A549 (cell line): Measurements from ENCODE around the gene LBP. TPM values are rescaled to one million over a fixed set of nuclear protein-coding genes. Genes with fewer than 3 reads are reported as not detected.

Experiments
- ATAC-seq, 2 experiments: fragments of 200-7000 bp in 1 of 2; fragments of >200 bp in 1 of 2; cut with Nextera tagmentation in 1 of 2; cut with Tn5 transposase in 1 of 2; 3 replicates each; pipeline versions ENCODE4 v1.8.0 to v1.9.1; 2018 to 2020; ENCODE audit warnings: mild to moderate bottlenecking in 1 of 2, moderate library complexity in 1 of 2
- CTCF ChIA-PET: fragments of 300-600 bp; sonication (Branson Sonifier 250); formaldehyde crosslinking; extraction: SDS; loops from one replicate; lab custom pipeline; 2021; ENCODE audit warnings: antibody characterized with exemption, inconsistent platforms; lab: Yijun Ruan, JAX
- POLR2A ChIA-PET: fragments of 350-600 bp; formaldehyde crosslinking; extraction: SDS; loops from one replicate; lab custom pipeline; 2021; ENCODE audit warnings: antibody characterized with exemption, inconsistent platforms; lab: Yijun Ruan, JAX
- DNase-seq, 2 experiments: peaks; one replicate each; pipeline versions ENCODE4 v3.0.0 to v3.0.0-alpha.2; 2011 to 2016; ENCODE audit warnings: low read depth in 1 of 2, low spot score in 1 of 2
- FAIRE-seq: peaks from 2 replicates; lab custom pipeline; 2011; peaks lifted over from hg19 to GRCh38; lab: Jason Lieb, UNC
- H3K27ac ChIP-seq, 2 experiments: fragments of >200 bp; sonication (Bioruptor Twin); formaldehyde crosslinking; 3 replicates each; pipeline ENCODE4 v1.5.1; 2016 to 2017
- H3K4me1 ChIP-seq: fragments of >200 bp; sonication (Bioruptor Twin); formaldehyde crosslinking; 3 replicates; pipeline ENCODE4 v1.6.1; 2016
- H3K4me2 ChIP-seq: fragments of >200 bp; sonication (Bioruptor Twin); formaldehyde crosslinking; 3 replicates; pipeline ENCODE4 v1.6.1; 2016
- H3K4me3 ChIP-seq: fragments of >200 bp; sonication (Bioruptor Twin); formaldehyde crosslinking; 3 replicates; pipeline ENCODE4 v1.5.1; 2016
- H3K9me3 ChIP-seq: fragments of >200 bp; sonication (Bioruptor Twin); formaldehyde crosslinking; 3 replicates; pipeline ENCODE4 v1.6.1; 2016
- CEBPB ChIP-seq, 2 experiments: fragments of >200 bp in 1 of 2; sonication (Bioruptor Twin) in 1 of 2; formaldehyde crosslinking in 1 of 2; IDR thresholded peaks; 2 replicates each; pipeline ENCODE4 v1.6.1; 2012 to 2016
- EP300 ChIP-seq, 2 experiments: fragments of >200 bp; sonication (Bioruptor Twin); formaldehyde crosslinking; IDR thresholded peaks; 2 replicates in 1 of 2; 3 replicates in 1 of 2; pipeline ENCODE4 v1.6.1; 2016 to 2017
- ESRRA ChIP-seq: fragments of 150-350 bp; IDR thresholded peaks from 2 replicates; pipeline ENCODE4 v1.6.1; 2014; ENCODE audit warnings: mild to moderate bottlenecking, low read length, borderline replicate concordance
- FOSL2 ChIP-seq, 2 experiments: fragments of 450-650 bp in 1 of 2; fragments of >200 bp in 1 of 2; sonication (Bioruptor Twin) in 1 of 2; formaldehyde crosslinking; IDR thresholded peaks; 2 replicates each; pipeline versions ENCODE4 v1.5.0 to v1.6.1; 2016 to 2020; ENCODE audit warnings: mild to moderate bottlenecking in 1 of 2, moderate library complexity in 1 of 2
- FOXS1 ChIP-seq: fragments of 250-450 bp; sonication (Bioruptor Pico); IDR thresholded peaks from 2 replicates; pipeline ENCODE4 v1.5.0; 2020; ENCODE audit warnings: mild to moderate bottlenecking, moderate library complexity
- HDAC2 ChIP-seq: fragments of 200-600 bp; sonication (generic); IDR thresholded peaks from 2 replicates; pipeline ENCODE4 v1.6.1; 2016
- HEYL ChIP-seq: fragments of 250-450 bp; sonication (Bioruptor Pico); IDR thresholded peaks from 2 replicates; pipeline ENCODE4 v1.8.0; 2021; ENCODE audit warnings: mild to moderate bottlenecking, moderate library complexity
- HOXB13 ChIP-seq: fragments of 250-450 bp; sonication (Bioruptor Pico); IDR thresholded peaks from 2 replicates; pipeline ENCODE4 v1.5.0; 2020; ENCODE audit warnings: low read depth, mild to moderate bottlenecking, moderate library complexity
- HOXB5 ChIP-seq: fragments of 250-450 bp; sonication (Bioruptor Pico); IDR thresholded peaks from 2 replicates; pipeline ENCODE4 v1.5.0; 2020; ENCODE audit warnings: mild to moderate bottlenecking, moderate library complexity
- JUN ChIP-seq, 2 experiments: fragments of >200 bp; sonication (Bioruptor Twin); formaldehyde crosslinking; IDR thresholded peaks; 2 replicates in 1 of 2; 3 replicates in 1 of 2; pipeline ENCODE4 v1.6.1; 2016 to 2017
- KDM1A ChIP-seq: fragments of 200-600 bp; sonication (generic); IDR thresholded peaks from 2 replicates; pipeline ENCODE4 v1.6.1; 2016; ENCODE audit warnings: low read depth, mild to moderate bottlenecking
- KDM5A ChIP-seq: fragments of 200-600 bp; sonication (generic); IDR thresholded peaks from 2 replicates; pipeline ENCODE4 v1.6.1; 2016; ENCODE audit warnings: antibody characterized with exemption, mild to moderate bottlenecking
- MYC ChIP-seq: IDR thresholded peaks from 2 replicates; pipeline ENCODE4 v1.6.1; 2012; ENCODE audit warnings: mild to moderate bottlenecking, inconsistent platforms, low read length, improper control_type of control experiment, borderline replicate concordance
- PHF8 ChIP-seq: fragments of 200-600 bp; sonication (generic); IDR thresholded peaks from 2 replicates; pipeline ENCODE4 v1.6.1; 2016; ENCODE audit warnings: low read depth, mild to moderate bottlenecking, antibody characterized with exemption, moderate library complexity, borderline replicate concordance
- POLR2A ChIP-seq: IDR thresholded peaks from 2 replicates; pipeline ENCODE4 v1.6.1; 2012; ENCODE audit warnings: mild to moderate bottlenecking, low read length
- POLR2AphosphoS2 ChIP-seq: conservative IDR thresholded peaks from 2 replicates; pipeline ENCODE4 v1.6.1; 2012; ENCODE audit warnings: low read length, improper control_type of control experiment, inconsistent platforms
- RAD21 ChIP-seq, 2 experiments: fragments of >200 bp in 1 of 2; sonication (Bioruptor Twin) in 1 of 2; formaldehyde crosslinking in 1 of 2; IDR thresholded peaks in 1 of 2; conservative IDR thresholded peaks in 1 of 2; 2 replicates in 1 of 2; 3 replicates in 1 of 2; pipeline ENCODE4 v1.6.1; 2012 to 2018; ENCODE audit warnings: inconsistent platforms in 1 of 2
- RCOR1 ChIP-seq: fragments of 150-350 bp; IDR thresholded peaks from 2 replicates; pipeline ENCODE4 v1.6.1; 2014; ENCODE audit warnings: antibody characterized with exemption, low read length, low read depth
- SREBF2 ChIP-seq: fragments of 450-650 bp; IDR thresholded peaks from 2 replicates; pipeline ENCODE4 v1.6.1; 2014; ENCODE audit warnings: mild to moderate bottlenecking, moderate library complexity
- ZC3H11A ChIP-seq: fragments of 450-650 bp; IDR thresholded peaks from 2 replicates; pipeline ENCODE4 v1.6.1; 2014; ENCODE audit warnings: antibody characterized with exemption, mild to moderate bottlenecking
- ZNF302 ChIP-seq: fragments of 250-450 bp; sonication (Bioruptor Pico); IDR thresholded peaks from 2 replicates; pipeline ENCODE4 v1.9.0; 2021; ENCODE audit warnings: inconsistent platforms, mild to moderate bottlenecking, moderate library complexity
- ZSCAN20 ChIP-seq: fragments of 250-450 bp; sonication (Bioruptor Pico); IDR thresholded peaks from 2 replicates; pipeline ENCODE4 v1.8.0; 2022; ENCODE audit warnings: mild to moderate bottlenecking, moderate library complexity
- WGBS: methylation state at CpG from one replicate; pipeline ENCODE4 v1.1.6; 2017; ENCODE audit errors: missing lambda C conversion rate; 5-methylcytosine and 5-hydroxymethylcytosine counted together
- polyA plus RNA-seq, 4 experiments: library from polyadenylated mRNA; depleted of rRNA in 3 of 4; stranded (reverse); fragments of >200 nt; fragmentation: RNase III in 1 of 4; extraction: RNeasy Plus Mini Kit Qiagen cat#74134 plus additional on column Dnase treatment in 1 of 4; gene quantifications; 2 replicates in 3 of 4; 3 replicates in 1 of 4; pipeline ENCODE4 v1.2.3, GENCODE V29; 2011 to 2017
- TF ChIP-seq, protein P1 (sequence below): fragments of >200 bp; sonication (Bioruptor Twin); formaldehyde crosslinking; IDR thresholded peaks from 3 replicates; pipeline ENCODE4 v1.6.1; 2016
- TF ChIP-seq, protein P2 (sequence below): fragments of >200 bp; sonication (Bioruptor Twin); formaldehyde crosslinking; IDR thresholded peaks from 2 replicates; pipeline ENCODE4 v1.6.1; 2016
- TF ChIP-seq, protein P3 (sequence below): fragments of 250-450 bp; sonication (Bioruptor Pico); IDR thresholded peaks from 2 replicates; pipeline ENCODE4 v1.5.0; 2021; ENCODE audit warnings: mild to moderate bottlenecking, moderate library complexity, borderline replicate concordance
- TF ChIP-seq, protein P4 (sequence below): IDR thresholded peaks from 2 replicates; pipeline ENCODE4 v1.6.1; 2012; ENCODE audit warnings: low read depth, borderline replicate concordance
- TF ChIP-seq, protein P5 (sequence below): IDR thresholded peaks from 2 replicates; pipeline ENCODE4 v1.6.1; 2012

LBP gene
- polyA plus RNA-seq, 2 of the 4 experiments (the other 2 are of a cell fraction): 1.3 to 2.2 TPM

DNA sequence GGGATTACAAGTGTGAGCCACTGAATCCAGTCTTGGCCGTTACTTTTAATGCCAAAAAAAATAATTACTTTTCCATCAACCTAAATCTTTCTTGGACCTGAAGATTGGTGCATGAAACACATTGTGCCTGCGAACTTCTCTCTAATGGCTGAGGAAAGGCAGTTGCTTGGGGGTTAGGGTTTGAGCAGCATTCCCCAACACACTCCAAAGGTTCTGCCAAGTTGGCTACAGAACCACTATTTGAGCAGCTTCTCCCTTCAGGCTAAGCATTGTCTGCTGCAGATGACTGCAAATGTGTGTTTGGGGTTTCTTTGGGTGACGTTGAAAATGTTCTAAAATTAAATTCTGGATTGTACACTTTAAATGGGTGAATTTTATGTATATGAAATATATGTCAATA is 6.3 kb upstream of the LBP start:
- POLR2A ChIA-PET: no interaction called here

DNA sequence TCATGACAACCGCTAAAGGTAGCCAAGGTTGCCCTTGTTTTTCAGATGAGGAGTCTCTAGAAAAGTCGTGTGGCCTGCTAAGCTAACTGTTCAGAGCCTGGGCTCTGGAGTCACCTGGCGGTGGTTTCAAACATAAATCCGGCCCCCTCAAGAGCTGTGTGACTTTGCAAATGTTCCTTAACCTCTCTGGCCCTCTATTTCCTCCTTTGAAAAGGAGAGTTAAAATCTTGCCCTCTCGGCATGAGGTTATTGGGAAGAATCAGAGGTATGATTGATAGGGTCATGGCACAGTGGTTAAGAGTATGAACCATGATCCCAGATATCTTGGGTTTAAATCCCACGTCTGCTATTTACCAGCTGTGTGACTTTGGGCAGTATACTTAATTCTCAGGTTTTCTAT is 5.6 kb upstream of the LBP start:
- 48% methylated on average over 6 of the region's 6 CpGs for WGBS
- Histone ChIP-seq H3K9me3 (peaks cover 15% of the 10 kb centered on the region), H3K4me2 (no peak overlapping the region), H3K4me3 (no peak overlapping the region), H3K27ac (no peak overlapping the region), H3K4me1 (peaks cover 8% of the 10 kb centered on the region; the same call in 2 of the 3 replicates)
- CTCF ChIA-PET: interaction anchor here (1.0 kb wide), 1 partner anchor 40 kb away, joined by 3 read pairs; no protein-coding TSS in a partner anchor
- DNase-seq (no peak), FAIRE-seq (no peak), ATAC-seq (no peak)
- POLR2A ChIA-PET: no interaction called here
- TF ChIP-seq MYC (no peak), FOSL2 (IDR thresholded peaks at IDR 0.05) (no peak), FOSL2 (CRISPR knock-in tag; IDR thresholded peaks at IDR 0.05) (no peak), HEYL (CRISPR knock-in tag) (no peak), ZNF302 (CRISPR knock-in tag) (no peak), HOXB5 (no peak), RAD21 (conservative IDR thresholded peaks at IDR 0.05 in 1 of 2, IDR thresholded peaks at IDR 0.05 in 1 of 2) (no peak), ZC3H11A (no peak), SREBF2 (no peak), JUN (IDR thresholded peaks at IDR 0.05) (no peak), RCOR1 (no peak), FOXS1 (CRISPR knock-in tag) (no peak)
- TF ChIP-seq, protein P1, sequence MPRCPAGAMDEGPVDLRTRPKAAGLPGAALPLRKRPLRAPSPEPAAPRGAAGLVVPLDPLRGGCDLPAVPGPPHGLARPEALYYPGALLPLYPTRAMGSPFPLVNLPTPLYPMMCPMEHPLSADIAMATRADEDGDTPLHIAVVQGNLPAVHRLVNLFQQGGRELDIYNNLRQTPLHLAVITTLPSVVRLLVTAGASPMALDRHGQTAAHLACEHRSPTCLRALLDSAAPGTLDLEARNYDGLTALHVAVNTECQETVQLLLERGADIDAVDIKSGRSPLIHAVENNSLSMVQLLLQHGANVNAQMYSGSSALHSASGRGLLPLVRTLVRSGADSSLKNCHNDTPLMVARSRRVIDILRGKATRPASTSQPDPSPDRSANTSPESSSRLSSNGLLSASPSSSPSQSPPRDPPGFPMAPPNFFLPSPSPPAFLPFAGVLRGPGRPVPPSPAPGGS: no peak
- TF ChIP-seq, protein P2, sequence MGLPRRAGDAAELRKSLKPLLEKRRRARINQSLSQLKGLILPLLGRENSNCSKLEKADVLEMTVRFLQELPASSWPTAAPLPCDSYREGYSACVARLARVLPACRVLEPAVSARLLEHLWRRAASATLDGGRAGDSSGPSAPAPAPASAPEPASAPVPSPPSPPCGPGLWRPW: no peak
- TF ChIP-seq, protein P3, sequence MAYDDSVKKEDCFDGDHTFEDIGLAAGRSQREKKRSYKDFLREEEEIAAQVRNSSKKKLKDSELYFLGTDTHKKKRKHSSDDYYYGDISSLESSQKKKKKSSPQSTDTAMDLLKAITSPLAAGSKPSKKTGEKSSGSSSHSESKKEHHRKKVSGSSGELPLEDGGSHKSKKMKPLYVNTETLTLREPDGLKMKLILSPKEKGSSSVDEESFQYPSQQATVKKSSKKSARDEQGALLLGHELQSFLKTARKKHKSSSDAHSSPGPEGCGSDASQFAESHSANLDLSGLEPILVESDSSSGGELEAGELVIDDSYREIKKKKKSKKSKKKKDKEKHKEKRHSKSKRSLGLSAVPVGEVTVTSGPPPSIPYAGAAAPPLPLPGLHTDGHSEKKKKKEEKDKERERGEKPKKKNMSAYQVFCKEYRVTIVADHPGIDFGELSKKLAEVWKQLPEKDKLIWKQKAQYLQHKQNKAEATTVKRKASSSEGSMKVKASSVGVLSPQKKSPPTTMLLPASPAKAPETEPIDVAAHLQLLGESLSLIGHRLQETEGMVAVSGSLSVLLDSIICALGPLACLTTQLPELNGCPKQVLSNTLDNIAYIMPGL (CRISPR knock-in tag): no peak
- TF ChIP-seq, protein P4, sequence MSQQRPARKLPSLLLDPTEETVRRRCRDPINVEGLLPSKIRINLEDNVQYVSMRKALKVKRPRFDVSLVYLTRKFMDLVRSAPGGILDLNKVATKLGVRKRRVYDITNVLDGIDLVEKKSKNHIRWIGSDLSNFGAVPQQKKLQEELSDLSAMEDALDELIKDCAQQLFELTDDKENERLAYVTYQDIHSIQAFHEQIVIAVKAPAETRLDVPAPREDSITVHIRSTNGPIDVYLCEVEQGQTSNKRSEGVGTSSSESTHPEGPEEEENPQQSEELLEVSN: no peak

More for the DNA sequence above, 6.3 kb upstream of the LBP start:
- ATAC-seq (no peak), FAIRE-seq (no peak), DNase-seq (no peak)
- no peak overlapping the region for H3K4me3 ChIP-seq
- TF ChIP-seq ESRRA (no peak), POLR2AphosphoS2 (no peak), KDM5A (no peak), EP300 (IDR thresholded peaks at IDR 0.05) (no peak), KDM1A (no peak), RAD21 (conservative IDR thresholded peaks at IDR 0.05 in 1 of 2, IDR thresholded peaks at IDR 0.05 in 1 of 2) (no peak), ZSCAN20 (CRISPR knock-in tag) (no peak), CEBPB (IDR thresholded peaks at IDR 0.05) (no peak), PHF8 (no peak), SREBF2 (no peak), HOXB13 (CRISPR knock-in tag) (no peak), FOXS1 (CRISPR knock-in tag) (no peak), HDAC2 (no peak), POLR2A (no peak)
- TF ChIP-seq, protein P5, sequence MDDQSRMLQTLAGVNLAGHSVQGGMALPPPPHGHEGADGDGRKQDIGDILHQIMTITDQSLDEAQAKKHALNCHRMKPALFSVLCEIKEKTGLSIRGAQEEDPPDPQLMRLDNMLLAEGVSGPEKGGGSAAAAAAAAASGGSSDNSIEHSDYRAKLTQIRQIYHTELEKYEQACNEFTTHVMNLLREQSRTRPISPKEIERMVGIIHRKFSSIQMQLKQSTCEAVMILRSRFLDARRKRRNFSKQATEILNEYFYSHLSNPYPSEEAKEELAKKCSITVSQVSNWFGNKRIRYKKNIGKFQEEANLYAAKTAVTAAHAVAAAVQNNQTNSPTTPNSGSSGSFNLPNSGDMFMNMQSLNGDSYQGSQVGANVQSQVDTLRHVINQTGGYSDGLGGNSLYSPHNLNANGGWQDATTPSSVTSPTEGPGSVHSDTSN: no peak
- TF ChIP-seq, protein P3 (CRISPR knock-in tag): no peak
- H3K27ac ChIP-seq: no peak overlapping the region
- no peak overlapping the region for H3K4me2 ChIP-seq
- CTCF ChIA-PET: interaction anchor here (1.0 kb wide), 1 partner anchor 40 kb away, joined by 3 read pairs; no protein-coding TSS in a partner anchor
- H3K9me3 ChIP-seq: peaks cover 15% of the 10 kb centered on the region
- H3K4me1 ChIP-seq: peaks cover under 1% of the 10 kb centered on the region; the same call in 1 of the 3 replicates
- 11% methylated on average over 3 of the region's 3 CpGs for WGBS
